HL-60/S4 treated with retinoic acid at 250 ng/mL for 4 days and 3 days (cell line): Measurements from ENCODE around the gene AFF3.

Source experiments
- in situ Hi-C: fragments of 300-500 bp; cut with MboI; formaldehyde crosslinking; loops from 2 replicates; pipeline ENCODE4 v1.7.0; 2022; ENCODE audit warnings: low sequenced_read_pairs

The AFF3 gene

GRCh38 chr2:100043891-100044255 is 98.5 kb downstream of the AFF3 start:
- in situ Hi-C loops = no loop called here

GRCh38 chr2:100043081-100043890 is 99.1 kb downstream of the AFF3 start:
- in situ Hi-C loops = no loop called here

- in situ Hi-C loops = no loop called here
Observed at GRCh38 chr2:100042562-100042961, 99.8 kb downstream of the AFF3 start.

- in situ Hi-C loops = no loop called here
Observed at GRCh38 chr2:100041946-100042345, 100.4 kb downstream of the AFF3 start.

GRCh38 chr2:100041385-100041784 is 101.0 kb downstream of the AFF3 start:
- in situ Hi-C loops = no loop called here

- in situ Hi-C loops = no loop called here
Observed at GRCh38 chr2:100040906-100041305, 101.5 kb downstream of the AFF3 start.

GRCh38 chr2:100039291-100039980 is 103.0 kb downstream of the AFF3 start:
- in situ Hi-C loops = no loop called here

- in situ Hi-C loops = no loop called here
Observed at GRCh38 chr2:100038011-100038410, 104.4 kb downstream of the AFF3 start.

- in situ Hi-C loops = no loop called here
Observed at GRCh38 chr2:100036793-100037192, 105.6 kb downstream of the AFF3 start.

GRCh38 chr2:100036026-100036425 is 106.4 kb downstream of the AFF3 start:
- in situ Hi-C loops = no loop called here

GRCh38 chr2:100034431-100034830 is 108.0 kb downstream of the AFF3 start:
- in situ Hi-C loops = no loop called here

GRCh38 chr2:100033976-100034375 is 108.4 kb downstream of the AFF3 start:
- in situ Hi-C loops = no loop called here

- in situ Hi-C loops = no loop called here
Observed at GRCh38 chr2:100031604-100032003, 110.8 kb downstream of the AFF3 start.

GRCh38 chr2:100029460-100029859 is 112.9 kb downstream of the AFF3 start:
- in situ Hi-C loops = no loop called here

- in situ Hi-C loops = no loop called here
Observed at GRCh38 chr2:100021791-100022340, 120.5 kb downstream of the AFF3 start.

- in situ Hi-C loops = no loop called here
Observed at GRCh38 chr2:100019499-100019898, 122.9 kb downstream of the AFF3 start.

GRCh38 chr2:100018341-100019193 is 123.8 kb downstream of the AFF3 start:
- in situ Hi-C loops = no loop called here

GRCh38 chr2:100017633-100018032 is 124.8 kb downstream of the AFF3 start:
- in situ Hi-C loops = no loop called here

GRCh38 chr2:100016756-100017155 is 125.6 kb downstream of the AFF3 start:
- in situ Hi-C loops = no loop called here

- in situ Hi-C loops = no loop called here
Observed at GRCh38 chr2:100015849-100016248, 126.5 kb downstream of the AFF3 start.
